8988T (cell line): ENCODE data around the gene ATXN7L2.

Source experiments
- DNase-seq: peaks from one replicate; pipeline ENCODE4 v3.0.0; 2011

The ATXN7L2 gene

GRCh38 chr1:109499081-109499480, 15.4 kb downstream of the ATXN7L2 start:
- DNase-seq = no peak

- DNase-seq = no peak
Measured at GRCh38 chr1:109499661-109500536, 16.2 kb downstream of the ATXN7L2 start.

- no peak for DNase-seq
Measured at GRCh38 chr1:109500941-109501381, 17.3 kb downstream of the ATXN7L2 start.

- DNase-seq = no peak
Measured at GRCh38 chr1:109501644-109502363, 18.1 kb downstream of the ATXN7L2 start.

GRCh38 chr1:109502364-109502851, 18.7 kb downstream of the ATXN7L2 start:
- no peak for DNase-seq

GRCh38 chr1:109503935-109504334, 20.2 kb downstream of the ATXN7L2 start:
- no peak for DNase-seq

- DNase-seq = no peak
Measured at GRCh38 chr1:109504974-109505373, 21.3 kb downstream of the ATXN7L2 start.

- DNase-seq = no peak
Measured at GRCh38 chr1:109508001-109508872, 24.5 kb downstream of the ATXN7L2 start.

- no peak for DNase-seq
Measured at GRCh38 chr1:109508873-109509175, 25.1 kb downstream of the ATXN7L2 start.

GRCh38 chr1:109509176-109510134, 25.8 kb downstream of the ATXN7L2 start, which contains the start of gene AMIGO1:
TSS of gene AMIGO1 (minus strand) at chr1:109509727. CDS start at chr1:109508912, 815 bp downstream.
- DNase-seq = peak; percentile 76

GRCh38 chr1:109513110-109513710, 29.5 kb downstream of the ATXN7L2 start:
- DNase-seq = no peak

- no peak for DNase-seq
Measured at GRCh38 chr1:109514846-109515245, 31.1 kb downstream of the ATXN7L2 start.

GRCh38 chr1:109516872-109517271, 33.2 kb downstream of the ATXN7L2 start:
- no peak for DNase-seq

GRCh38 chr1:109517337-109517736, 33.6 kb downstream of the ATXN7L2 start:
- DNase-seq = no peak

- no peak for DNase-seq
Measured at GRCh38 chr1:109521002-109521951, 37.6 kb downstream of the ATXN7L2 start.

GRCh38 chr1:109522026-109522425, 38.3 kb downstream of the ATXN7L2 start:
- DNase-seq = no peak

- no peak for DNase-seq
Measured at GRCh38 chr1:109523706-109524105, 40.0 kb downstream of the ATXN7L2 start.

GRCh38 chr1:109527098-109527811, 43.5 kb downstream of the ATXN7L2 start:
- no peak for DNase-seq
